HG02885 (cell line): ENCODE measurements around the gene EXTL2.
"Not testable (repeated sequence)": the region's sequence is repeated elsewhere in the genome, so short reads cannot be mapped to it uniquely, and the experiment has no call there.

Experiments used
- ATAC-seq: cut with Tn5 transposase; IDR thresholded peaks from one replicate; pipeline ENCODE4 v1.9.1; 2021; ENCODE audit warnings: mild to moderate bottlenecking; ENCODE audit not compliant: unreplicated experiment, poor library complexity

The EXTL2 gene

GRCh38 chr1:100866041-100866900 is 28.4 kb downstream of the EXTL2 start:
- ATAC-seq = peak; percentile 75

DNA sequence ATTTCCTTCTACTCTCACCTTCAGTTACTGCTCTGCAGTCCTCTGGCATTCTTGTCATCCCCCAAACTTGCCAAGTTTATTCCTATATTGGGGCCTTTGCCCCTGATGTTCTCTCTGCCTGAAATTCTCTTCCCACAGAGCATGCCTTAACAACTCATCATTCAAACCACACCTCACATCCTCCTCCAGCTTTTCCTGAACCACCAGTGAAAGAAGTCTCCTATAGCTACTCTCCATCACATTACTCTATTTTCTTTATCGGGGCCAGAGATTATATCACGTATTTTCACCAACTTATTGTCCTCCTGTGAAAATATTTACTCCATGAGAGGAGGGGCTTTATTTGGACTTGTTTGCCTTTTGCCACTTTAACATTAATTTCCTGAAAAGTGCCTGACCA is 32.1 kb downstream of the EXTL2 start:
- no peak for ATAC-seq

DNA sequence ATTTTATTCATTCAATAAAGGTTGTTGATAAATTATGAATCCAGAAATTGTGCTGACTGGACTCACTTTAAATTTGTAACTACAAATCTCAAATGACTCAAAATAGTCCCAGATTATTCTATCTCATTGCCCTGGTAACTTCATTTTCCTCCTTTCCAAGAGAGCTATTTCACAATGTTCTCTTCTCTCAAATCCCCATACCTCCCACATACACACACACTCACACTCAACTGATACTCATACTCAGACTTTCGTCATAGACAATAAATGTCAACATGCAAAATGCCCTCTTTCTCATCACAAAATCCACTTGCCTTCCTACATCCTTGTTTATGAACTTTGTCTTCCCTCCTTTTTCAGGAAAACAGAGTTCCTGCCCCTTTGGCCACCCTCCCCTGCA is 33.3 kb downstream of the EXTL2 start:
- no peak for ATAC-seq

- ATAC-seq = no peak
Measured at GRCh38 chr1:100860397-100860991, 34.1 kb downstream of the EXTL2 start.

GRCh38 chr1:100855116-100855515 is 39.5 kb downstream of the EXTL2 start:
- not testable (repeated sequence) for ATAC-seq

- ATAC-seq = no peak
Measured at GRCh38 chr1:100852976-100853375, 41.7 kb downstream of the EXTL2 start.

DNA sequence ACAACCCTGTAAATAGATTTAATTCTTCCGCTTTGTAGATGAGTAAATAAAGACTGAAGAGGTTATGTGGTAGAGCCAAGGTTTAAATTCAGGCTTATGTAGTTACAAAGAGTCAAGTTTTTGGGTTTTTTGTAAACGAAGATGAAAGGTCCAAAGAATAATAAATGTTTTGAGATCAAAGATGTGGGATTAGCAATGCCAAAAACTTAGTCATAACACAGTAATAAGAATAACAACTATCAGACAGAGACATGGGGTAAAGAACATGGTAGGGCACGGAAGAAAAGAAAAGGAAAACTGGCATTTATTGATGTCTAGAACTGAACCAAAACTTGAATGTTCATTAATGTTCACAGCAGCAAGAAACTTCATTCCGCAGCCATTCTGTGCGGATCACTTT is 42.9 kb downstream of the EXTL2 start:
- ATAC-seq = no peak

- no peak for ATAC-seq
Measured at GRCh38 chr1:100847361-100848082, 47.1 kb downstream of the EXTL2 start.

- not testable (repeated sequence) for ATAC-seq
Measured at GRCh38 chr1:100843160-100843559, 51.5 kb downstream of the EXTL2 start.

DNA sequence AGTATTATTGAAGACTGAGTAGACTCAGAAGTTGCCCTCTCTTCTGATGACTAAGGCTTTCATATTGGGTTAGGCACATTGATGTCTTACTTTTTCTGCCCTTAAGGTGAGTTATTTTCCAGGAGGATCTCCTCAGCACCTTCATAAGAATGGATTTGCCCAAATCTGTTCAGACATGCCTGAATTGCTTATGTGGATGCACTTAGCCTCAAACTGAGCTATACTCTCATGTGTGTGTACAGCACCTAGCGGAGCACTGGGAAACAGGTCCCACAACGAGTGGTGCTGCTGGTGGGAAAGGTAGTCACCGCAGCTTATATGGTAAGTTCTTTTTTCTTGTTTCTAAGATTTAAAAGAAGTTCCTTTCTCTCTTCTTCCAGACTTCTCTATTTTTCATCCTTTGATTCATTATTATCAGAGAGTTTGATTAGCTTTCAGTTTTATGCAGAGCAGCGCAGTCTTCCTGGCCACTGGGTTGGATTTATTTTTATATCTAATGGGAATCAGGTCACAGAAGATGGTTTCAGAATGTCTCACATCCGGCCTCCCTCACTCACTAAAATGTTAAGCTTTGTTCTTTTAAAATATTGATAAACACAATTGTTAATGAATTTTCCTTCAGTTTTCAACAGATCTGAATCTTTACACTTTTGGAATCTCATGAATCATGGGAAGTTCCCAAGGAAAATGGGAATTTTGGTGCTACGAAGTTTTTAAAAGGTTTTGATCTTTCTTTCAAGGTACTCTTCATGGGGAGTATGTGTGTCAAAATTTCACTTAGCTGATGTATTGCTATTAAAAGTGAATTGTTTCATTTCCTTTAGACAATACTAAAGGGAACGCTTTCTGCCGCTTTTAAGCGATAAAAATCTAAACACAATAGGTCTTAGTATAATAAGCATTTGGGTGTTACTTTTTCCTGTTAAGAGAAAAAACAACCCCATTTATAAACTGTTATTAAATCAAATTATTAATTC is 58.5 kb downstream of the EXTL2 start:
- ATAC-seq = no peak

DNA sequence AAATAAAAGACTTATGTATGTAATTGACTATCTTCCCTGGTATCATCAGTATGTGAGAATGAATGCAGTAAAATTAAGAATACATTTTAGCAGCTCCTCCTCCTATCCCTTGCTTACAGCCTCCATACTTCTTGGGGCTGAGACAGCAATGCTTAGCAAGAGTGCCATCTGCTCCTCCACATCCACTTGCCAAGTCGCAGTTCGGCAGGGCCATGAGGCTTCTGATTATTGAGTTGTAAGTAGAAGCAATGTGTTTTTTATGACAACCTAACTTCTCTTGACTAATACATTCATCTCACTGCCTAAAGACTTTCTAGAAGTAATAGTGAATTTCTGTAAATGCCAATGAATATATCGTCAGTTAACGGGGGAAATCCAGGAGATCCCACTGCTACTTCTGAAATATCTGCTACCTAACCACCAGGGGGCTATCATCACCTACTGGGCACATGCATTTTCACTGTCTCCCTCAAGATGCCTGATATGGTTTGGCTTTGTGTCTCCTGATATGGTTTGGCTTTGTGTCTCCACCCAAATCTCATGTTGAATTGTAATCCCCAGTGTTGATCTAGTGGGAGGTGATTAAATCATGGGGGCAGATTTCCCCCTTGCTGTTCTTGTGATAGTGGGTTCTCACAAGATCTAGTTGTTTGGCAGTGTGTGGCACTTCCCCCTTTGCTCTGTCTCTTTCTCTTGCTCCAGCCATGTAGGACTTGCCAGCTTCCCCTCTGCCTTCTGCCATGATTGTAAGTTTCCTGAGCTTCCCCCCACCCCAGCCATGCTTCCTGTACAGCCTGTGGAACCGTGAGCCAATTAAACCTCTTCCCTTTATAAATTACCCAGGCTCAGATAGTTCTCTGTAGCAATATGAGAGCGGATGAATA is 59.6 kb downstream of the EXTL2 start:
- ATAC-seq = peak; percentile 74

GRCh38 chr1:100832694-100833428 is 61.8 kb downstream of the EXTL2 start:
- ATAC-seq = no peak

DNA sequence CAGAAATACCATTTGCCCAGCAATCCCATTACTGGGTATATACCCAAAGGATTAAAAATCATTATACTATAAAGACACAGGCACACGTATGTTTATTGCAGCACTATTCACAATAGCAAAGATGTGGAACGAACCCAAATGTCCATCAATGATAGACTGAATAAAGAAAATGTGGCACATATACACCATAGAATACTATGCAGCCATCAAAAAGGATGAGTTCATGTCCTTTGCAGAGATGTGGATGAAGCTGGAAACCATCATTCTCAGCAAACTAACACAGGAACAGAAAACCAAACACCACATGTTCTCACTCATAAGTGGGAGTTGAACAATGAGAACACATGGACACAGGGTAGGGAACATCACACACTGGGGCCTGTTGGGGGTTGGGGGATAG is 69.0 kb downstream of the EXTL2 start:
- not testable (repeated sequence) for ATAC-seq
